DND-41 (cell line): ENCODE data around the gene LRP8.

Experiments used
- EZH2 ChIP-seq: IDR thresholded peaks from 3 replicates; pipeline ENCODE4 v1.6.1; 2012; ENCODE audit warnings: borderline replicate concordance, low read depth, mild to moderate bottlenecking, moderate library complexity, low read length, inconsistent platforms; ENCODE audit not compliant: severe bottlenecking
- TF ChIP-seq, protein P1 (sequence below): IDR thresholded peaks from 2 replicates; pipeline ENCODE4 v1.5.1; 2012; ENCODE audit warnings: borderline replicate concordance, low read length, moderate library complexity, mild to moderate bottlenecking; ENCODE audit not compliant: poor library complexity, severe bottlenecking; ENCODE audit errors: extremely low read depth

DNA sequence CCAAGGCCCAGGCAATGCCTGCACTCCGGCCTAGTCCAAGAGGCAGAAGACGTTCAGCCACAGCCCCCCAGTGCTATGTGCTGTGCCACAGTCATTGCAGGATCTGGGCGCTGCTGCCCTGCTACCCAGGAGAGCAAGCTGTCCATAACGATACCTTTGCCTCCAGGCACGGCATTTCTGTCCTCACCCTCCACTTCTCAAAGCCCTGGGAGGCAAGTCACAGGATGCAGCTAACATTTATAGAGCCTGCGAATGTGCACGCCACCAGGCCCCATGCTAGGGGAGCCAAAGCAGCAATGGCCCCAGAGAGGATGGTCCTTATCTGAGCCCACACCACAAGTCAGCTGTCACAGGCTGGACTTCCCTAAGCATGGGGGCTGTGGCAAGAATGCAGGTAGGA is 13.8 kb downstream of the LRP8 start:
- TF ChIP-seq, protein P1, sequence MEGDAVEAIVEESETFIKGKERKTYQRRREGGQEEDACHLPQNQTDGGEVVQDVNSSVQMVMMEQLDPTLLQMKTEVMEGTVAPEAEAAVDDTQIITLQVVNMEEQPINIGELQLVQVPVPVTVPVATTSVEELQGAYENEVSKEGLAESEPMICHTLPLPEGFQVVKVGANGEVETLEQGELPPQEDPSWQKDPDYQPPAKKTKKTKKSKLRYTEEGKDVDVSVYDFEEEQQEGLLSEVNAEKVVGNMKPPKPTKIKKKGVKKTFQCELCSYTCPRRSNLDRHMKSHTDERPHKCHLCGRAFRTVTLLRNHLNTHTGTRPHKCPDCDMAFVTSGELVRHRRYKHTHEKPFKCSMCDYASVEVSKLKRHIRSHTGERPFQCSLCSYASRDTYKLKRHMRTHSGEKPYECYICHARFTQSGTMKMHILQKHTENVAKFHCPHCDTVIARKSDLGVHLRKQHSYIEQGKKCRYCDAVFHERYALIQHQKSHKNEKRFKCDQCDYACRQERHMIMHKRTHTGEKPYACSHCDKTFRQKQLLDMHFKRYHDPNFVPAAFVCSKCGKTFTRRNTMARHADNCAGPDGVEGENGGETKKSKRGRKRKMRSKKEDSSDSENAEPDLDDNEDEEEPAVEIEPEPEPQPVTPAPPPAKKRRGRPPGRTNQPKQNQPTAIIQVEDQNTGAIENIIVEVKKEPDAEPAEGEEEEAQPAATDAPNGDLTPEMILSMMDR: no peak
- TF ChIP-seq EZH2: no peak
